Measurements from ENCODE around the gene FABP6.

The FABP6 gene

DNA sequence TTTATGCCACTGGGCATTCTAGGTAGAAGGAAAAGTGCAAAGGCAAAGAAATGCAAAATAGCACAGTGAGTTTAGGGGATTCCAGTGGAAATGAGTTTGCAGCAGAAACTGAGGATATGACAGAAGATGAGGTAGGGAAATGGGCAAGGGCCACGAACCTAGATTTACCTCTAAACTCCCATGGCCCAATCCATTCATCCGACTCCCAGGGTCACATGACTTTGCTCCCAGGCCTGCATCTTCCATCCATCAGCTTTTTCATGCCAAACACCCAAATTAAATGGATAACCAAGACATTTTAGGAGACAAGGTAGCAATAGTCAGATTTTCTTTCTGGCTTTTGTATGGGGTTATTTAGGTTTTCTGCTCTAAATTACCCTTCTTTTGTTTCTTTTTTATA, 22.2 kb upstream of the FABP6 start:
- TF ChIP-seq, protein P1, sequence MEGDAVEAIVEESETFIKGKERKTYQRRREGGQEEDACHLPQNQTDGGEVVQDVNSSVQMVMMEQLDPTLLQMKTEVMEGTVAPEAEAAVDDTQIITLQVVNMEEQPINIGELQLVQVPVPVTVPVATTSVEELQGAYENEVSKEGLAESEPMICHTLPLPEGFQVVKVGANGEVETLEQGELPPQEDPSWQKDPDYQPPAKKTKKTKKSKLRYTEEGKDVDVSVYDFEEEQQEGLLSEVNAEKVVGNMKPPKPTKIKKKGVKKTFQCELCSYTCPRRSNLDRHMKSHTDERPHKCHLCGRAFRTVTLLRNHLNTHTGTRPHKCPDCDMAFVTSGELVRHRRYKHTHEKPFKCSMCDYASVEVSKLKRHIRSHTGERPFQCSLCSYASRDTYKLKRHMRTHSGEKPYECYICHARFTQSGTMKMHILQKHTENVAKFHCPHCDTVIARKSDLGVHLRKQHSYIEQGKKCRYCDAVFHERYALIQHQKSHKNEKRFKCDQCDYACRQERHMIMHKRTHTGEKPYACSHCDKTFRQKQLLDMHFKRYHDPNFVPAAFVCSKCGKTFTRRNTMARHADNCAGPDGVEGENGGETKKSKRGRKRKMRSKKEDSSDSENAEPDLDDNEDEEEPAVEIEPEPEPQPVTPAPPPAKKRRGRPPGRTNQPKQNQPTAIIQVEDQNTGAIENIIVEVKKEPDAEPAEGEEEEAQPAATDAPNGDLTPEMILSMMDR (IDR thresholded peaks at IDR 0.05; ENCODE audit: extremely low read depth, missing control alignments): no peak
- no peak for DNase-seq (ENCODE audit: low spot score)

DNA sequence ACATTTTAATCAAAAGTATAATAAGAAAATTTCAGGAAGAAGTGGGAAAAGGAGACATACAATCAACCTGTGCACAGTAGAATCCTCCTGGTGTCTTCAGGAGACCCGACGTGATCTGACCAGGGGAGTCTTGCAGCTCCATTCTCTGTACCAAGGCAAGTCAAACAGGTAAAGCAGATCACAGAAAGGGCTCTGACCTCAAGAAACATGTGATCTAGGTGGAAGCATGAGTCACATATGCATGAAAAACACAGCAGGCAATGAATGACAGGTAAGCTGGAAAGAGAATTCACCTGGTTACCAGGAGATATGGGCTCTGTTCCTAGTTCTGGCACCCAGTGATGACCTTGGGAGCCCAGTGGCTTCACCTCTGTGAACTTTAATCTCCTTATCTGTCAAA, 19.4 kb upstream of the FABP6 start:
- DNase-seq (ENCODE audit: low spot score): no peak

DNA sequence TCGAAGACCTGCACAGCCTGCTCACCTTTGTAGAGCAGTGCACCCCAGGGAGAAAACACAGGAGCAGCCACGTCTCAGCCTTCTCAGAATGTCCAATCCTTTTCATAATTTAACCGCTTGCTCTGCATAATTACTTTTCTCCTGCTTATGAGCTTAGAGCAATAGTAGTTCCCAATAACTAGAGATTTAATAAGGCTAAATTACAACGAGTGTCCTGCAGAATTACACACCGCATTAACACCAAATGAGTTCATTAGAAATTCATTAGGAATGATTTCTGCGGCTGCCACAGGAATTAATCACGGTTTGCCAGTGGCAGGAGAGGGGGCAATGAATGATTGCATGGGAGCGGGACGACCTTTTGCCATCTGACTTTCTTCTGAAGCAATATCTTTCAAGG, 18.7 kb upstream of the FABP6 start:
- TF ChIP-seq, protein P1 (IDR thresholded peaks at IDR 0.05; ENCODE audit: extremely low read depth, missing control alignments): no peak
- no peak for DNase-seq (ENCODE audit: low spot score)

More for the DNA sequence above, 19.4 kb upstream of the FABP6 start:
- TF ChIP-seq, protein P1 (IDR thresholded peaks at IDR 0.05; ENCODE audit: extremely low read depth, missing control alignments): no peak

DNA sequence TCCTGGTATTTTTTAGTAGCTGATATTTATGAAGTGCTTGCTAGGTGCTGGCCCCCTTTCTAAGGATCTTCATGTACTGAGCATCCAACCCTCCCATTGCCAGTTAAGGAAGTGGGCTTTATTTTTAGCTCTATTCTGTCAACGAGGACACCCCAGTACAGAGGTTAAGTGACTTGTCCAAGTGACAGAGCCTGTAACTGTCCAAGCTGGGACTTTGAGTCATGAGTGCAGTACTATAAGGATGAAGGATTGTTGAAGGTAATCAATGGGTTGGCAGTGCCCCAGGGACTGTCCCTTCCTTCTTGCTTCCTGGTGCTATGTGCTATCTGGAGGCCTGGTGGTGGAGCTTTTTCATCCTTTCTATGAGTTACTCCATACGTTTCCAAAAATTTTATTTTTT, 18.0 kb upstream of the FABP6 start:
- TF ChIP-seq, protein P1 (IDR thresholded peaks at IDR 0.05; ENCODE audit: extremely low read depth, missing control alignments): no peak
- DNase-seq (ENCODE audit: low spot score): no peak

DNA sequence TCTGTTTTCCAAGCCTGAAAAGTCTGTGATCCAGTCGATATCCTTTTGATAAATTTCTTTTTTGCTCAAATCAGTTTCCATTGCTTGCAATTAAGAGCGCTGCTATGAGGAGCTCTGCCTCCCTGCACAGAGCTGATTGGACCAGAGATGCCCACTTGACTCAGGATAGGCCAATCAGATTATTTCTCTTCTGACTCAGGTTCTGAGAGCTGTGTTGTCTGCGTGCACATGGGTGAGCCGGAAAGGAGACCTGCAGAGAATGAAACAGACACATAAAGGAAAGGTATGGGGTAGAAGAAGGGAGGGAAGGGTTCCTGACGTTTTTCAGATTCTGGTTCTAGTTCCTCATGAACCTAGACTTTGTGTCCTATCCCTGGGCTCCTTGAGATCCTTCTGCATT, 15.8 kb upstream of the FABP6 start:
- no peak for DNase-seq (ENCODE audit: low spot score)

DNA sequence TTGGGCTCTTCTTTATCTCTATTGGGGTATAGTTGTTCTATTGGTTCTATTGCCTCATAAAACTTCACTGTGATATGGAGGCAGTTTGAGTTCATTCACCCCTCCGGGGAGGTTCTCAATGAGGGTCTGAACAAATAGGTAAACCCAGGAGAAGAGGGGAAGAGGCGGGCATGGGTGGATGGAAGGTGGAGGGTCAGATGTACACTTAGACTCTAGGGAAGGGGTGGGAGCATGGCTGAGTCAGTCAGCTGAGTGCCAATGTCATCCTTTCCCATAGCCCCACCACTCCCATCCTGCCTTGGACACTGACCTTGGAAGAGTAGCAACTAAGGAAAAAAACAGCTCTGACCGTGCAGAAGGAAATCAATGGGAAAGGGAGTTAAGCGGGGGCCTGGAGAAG, 9.9 kb upstream of the FABP6 start:
- no peak for DNase-seq (ENCODE audit: low spot score)
- TF ChIP-seq, protein P1 (IDR thresholded peaks at IDR 0.05; ENCODE audit: extremely low read depth, missing control alignments): no peak

More for the DNA sequence above, 15.8 kb upstream of the FABP6 start:
- TF ChIP-seq, protein P1 (IDR thresholded peaks at IDR 0.05; ENCODE audit: extremely low read depth, missing control alignments): no peak

DNA sequence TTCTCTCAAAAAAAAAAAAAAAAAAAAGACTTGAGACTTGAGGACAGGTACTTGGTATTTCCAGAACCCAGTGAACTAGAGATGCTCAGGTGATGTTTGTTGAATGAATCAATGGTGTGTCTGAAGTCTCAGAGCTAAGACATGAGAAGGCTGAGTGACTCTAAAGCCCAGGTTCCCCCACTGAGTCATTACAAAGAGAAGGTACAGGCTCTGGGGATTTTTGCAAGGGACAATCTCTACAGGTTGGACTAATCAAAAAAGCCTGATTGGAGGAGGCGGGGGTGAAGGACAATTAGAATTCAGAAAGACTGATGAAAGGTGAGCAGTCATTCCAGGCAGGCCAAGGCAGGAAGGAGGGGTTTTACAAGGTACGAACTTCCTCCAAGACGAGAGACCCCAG, 8.2 kb upstream of the FABP6 start:
- TF ChIP-seq, protein P1 (IDR thresholded peaks at IDR 0.05; ENCODE audit: extremely low read depth, missing control alignments): no peak
- no peak for DNase-seq (ENCODE audit: low spot score)

Data from GM20000 (cell line).